ENCODE results near the gene FLT3LG.

- TF ChIP-seq SNRNP70 (optimal IDR thresholded peaks at IDR 0.05; ENCODE audit: low read depth, low read length) (no peak), POLR2AphosphoS2 (IDR thresholded peaks at IDR 0.05; ENCODE audit: low read length) (no peak), ZC3H11A (IDR thresholded peaks at IDR 0.05; ENCODE audit: low read depth, low read length) (no peak), EP300 (IDR thresholded peaks at IDR 0.05; ENCODE audit: low read length) (no peak), GABPA (tag; conservative IDR thresholded peaks at IDR 0.05; ENCODE audit: low read depth) (no peak), NR1H2 (CRISPR knock-in tag; IDR thresholded peaks at IDR 0.05) (no peak), ARHGAP35 (IDR thresholded peaks at IDR 0.05; ENCODE audit: partially characterized antibody) (no peak), NFXL1 (CRISPR knock-in tag; IDR thresholded peaks at IDR 0.05) (no peak), MTA3 (IDR thresholded peaks at IDR 0.05; ENCODE audit: borderline replicate concordance) (no peak), SIN3A (IDR thresholded peaks at IDR 0.05; ENCODE audit: borderline replicate concordance in 2 of 2, control insufficient read depth in 1 of 2, low read depth in 2 of 2, low read length in 2 of 2) (no peak), MEF2A (IDR thresholded peaks at IDR 0.05; ENCODE audit: control insufficient read depth, low read depth, low read length) (no peak), CBX1 (IDR thresholded peaks at IDR 0.05; ENCODE audit: low read depth) (no peak), BRD4 (IDR thresholded peaks at IDR 0.05) (no peak), MYC (IDR thresholded peaks at IDR 0.05; ENCODE audit: low read depth, low read length) (no peak), MYC (CRISPR knock-in tag; IDR thresholded peaks at IDR 0.05; ENCODE audit: borderline replicate concordance, low read depth) (no peak)
Observed at GRCh38 chr19:49441960-49442350, 32.1 kb upstream of the FLT3LG start.
